HG03457 (cell line): Measurements from ENCODE around the gene RAB40C.
A peak's percentile ranks its signal among the peaks of the same experiment; 100 is the strongest.

ENCODE experiments used
- ATAC-seq: cut with Tn5 transposase; IDR thresholded peaks from one replicate; pipeline ENCODE4 v1.9.1; 2021; ENCODE audit warnings: moderate number of reproducible peaks; ENCODE audit not compliant: unreplicated experiment

The RAB40C gene

DNA sequence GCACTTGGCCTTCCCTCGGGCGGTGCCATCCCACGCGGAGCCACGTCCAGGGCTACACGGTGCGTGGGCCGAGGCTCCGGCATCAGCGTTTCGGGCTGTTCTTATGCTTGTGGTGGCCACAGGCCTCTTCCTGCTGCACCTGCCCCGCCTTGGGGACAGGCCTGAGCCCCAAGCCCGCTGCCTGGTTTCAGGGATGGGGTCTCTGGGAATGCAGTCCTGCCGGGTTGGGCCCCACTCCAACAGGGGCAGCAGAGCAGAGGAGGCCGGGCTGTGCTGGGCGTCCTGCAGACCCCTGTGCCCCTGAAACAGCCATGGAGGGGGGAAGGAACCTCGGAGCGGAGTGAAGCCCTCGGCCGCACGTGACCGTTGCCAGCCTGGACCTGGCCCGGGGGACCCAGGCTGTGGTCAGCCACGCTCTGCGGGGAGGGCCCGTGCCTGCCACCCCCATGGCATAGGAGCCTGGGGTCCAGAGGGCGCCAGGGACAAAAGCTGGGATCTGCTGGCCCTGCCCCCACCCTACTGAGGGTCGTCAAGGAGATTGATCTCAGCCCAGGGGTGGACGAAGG is 40.5 kb downstream of the RAB40C start:
- no peak for ATAC-seq

DNA sequence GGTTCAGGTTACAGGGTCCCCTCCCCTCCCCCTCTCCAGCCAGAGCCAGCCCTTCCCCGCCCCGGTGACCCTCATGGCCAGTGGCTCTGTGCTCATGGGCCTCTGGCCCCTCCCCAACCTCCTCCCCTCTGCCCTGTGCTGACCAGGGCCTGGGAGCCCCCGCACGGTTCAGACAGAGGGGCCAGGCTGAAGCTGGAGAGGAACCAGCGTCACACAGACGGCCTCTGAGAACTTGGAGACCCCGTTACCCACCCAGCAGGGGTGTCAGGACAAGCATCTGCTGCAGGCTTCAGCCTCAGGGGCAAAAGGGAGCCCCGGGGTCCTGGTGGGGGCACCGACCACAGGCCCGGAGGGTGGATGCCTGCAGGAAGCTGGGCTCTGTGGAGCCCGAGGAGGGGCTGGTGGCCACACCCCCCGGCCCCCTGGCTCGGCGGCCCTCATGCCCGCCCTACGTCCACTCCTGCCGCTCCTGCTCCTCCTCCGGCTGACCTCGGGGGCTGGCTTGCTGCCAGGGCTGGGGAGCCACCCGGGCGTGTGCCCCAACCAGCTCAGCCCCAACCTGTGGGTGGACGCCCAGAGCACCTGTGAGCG is 41.0 kb downstream of the RAB40C start, which contains the start of gene WFIKKN1:
Gene WFIKKN1 (plus strand): TSS at position 171 of the 591 bp plus-strand sequence. CDS start 269 bp downstream, at position 440.
- no peak for ATAC-seq

DNA sequence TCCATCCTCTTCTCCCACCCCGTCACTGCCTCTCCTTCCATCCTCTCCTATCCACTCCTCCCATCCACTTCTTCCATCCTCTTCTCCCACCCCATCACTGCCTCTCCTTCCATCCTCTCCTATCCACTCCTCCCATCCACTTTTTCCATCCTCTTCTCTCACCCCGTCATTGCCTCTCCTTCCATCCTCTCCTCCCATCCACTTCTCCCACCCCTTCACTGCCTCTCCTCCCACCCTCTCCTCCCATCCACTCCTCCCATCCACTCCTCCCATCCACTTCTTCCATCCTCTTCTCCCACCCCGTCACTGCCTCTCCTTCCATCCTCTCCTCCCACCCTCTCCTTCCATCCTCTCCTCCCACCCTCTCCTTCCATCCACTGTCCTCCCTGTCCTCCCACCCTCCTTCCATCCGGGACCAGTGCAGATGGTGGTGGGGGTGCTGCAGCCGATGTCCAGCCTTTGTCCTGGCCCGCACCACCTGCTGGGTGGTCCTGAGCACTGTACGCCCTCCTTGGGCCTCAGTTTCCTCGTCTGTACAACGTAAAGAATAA is 42.0 kb downstream of the RAB40C start:
- no peak for ATAC-seq

DNA sequence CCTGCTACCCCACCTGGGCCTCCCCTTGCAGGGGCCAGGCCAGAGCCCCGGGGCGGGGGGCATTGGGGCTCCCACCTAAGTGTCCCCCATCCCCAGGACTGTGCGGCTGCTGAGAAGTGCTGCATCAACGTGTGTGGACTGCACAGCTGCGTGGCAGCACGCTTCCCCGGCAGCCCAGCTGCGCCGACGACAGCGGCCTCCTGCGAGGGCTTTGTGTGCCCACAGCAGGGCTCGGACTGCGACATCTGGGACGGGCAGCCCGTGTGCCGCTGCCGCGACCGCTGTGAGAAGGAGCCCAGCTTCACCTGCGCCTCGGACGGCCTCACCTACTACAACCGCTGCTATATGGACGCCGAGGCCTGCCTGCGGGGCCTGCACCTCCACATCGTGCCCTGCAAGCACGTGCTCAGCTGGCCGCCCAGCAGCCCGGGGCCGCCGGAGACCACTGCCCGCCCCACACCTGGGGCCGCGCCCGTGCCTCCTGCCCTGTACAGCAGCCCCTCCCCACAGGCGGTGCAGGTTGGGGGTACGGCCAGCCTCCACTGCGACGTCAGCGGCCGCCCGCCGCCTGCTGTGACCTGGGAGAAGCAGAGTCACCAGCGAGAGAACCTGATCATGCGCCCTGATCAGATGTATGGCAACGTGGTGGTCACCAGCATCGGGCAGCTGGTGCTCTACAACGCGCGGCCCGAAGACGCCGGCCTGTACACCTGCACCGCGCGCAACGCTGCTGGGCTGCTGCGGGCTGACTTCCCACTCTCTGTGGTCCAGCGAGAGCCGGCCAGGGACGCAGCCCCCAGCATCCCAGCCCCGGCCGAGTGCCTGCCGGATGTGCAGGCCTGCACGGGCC is 42.8 kb downstream of the RAB40C start:
- ATAC-seq: no peak

DNA sequence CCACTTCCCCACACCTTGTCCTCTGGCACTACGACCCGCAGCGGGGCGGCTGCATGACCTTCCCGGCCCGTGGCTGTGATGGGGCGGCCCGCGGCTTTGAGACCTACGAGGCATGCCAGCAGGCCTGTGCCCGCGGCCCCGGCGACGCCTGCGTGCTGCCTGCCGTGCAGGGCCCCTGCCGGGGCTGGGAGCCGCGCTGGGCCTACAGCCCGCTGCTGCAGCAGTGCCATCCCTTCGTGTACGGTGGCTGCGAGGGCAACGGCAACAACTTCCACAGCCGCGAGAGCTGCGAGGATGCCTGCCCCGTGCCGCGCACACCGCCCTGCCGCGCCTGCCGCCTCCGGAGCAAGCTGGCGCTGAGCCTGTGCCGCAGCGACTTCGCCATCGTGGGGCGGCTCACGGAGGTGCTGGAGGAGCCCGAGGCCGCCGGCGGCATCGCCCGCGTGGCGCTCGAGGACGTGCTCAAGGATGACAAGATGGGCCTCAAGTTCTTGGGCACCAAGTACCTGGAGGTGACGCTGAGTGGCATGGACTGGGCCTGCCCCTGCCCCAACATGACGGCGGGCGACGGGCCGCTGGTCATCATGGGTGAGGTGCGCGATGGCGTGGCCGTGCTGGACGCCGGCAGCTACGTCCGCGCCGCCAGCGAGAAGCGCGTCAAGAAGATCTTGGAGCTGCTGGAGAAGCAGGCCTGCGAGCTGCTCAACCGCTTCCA is 43.6 kb downstream of the RAB40C start:
- ATAC-seq: no peak

DNA sequence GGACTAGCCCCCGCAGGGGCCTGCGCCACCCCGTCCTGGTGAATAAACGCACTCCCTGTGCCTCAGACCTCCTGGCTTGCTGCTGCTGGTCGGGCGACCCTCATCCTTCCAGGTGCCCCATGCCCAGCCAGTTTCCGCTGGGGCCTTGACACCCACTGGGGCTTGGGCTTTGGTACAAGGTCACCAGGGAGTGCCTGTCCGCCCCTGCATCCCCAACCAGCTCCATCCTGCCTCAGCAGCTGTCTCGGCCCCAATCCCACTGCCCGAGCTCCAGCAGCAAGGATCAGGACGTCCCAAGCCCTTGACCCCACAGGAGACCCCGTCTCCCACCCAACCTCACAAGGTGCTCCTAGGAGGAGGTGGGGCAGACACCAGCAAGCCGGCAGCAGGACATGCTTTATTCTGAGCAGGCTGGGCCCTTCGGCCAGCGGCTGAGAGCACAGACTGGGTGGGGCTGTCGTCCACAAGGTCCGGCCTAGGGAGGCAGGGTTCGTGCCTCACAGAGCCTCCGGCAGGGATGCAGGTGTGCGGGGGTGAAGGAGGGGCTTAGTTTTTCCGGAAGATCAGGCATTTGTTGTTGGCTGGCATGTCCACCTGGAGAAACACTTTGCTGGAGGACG is 44.3 kb downstream of the RAB40C start:
- no peak for ATAC-seq

DNA sequence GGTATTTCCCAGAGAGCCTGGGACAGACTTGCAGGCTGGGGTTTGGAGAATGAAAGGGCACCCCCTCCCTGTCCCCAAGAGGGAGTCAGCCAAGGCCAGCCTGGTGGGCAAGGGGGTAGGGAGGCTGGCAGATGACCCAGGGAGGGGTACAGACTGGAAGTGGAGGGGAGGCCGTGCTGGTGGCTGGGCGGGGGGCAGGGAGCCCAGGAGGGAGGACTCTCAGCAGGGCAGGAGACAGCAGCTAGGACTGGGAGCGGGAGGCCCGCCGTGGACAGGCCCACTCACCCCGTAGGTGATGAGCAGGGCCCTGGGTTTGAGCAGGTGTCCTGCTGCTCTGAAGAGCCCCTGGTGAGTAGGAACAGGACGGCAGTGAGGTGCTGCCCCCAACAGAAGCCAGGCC is 45.1 kb downstream of the RAB40C start:
- no peak for ATAC-seq

DNA sequence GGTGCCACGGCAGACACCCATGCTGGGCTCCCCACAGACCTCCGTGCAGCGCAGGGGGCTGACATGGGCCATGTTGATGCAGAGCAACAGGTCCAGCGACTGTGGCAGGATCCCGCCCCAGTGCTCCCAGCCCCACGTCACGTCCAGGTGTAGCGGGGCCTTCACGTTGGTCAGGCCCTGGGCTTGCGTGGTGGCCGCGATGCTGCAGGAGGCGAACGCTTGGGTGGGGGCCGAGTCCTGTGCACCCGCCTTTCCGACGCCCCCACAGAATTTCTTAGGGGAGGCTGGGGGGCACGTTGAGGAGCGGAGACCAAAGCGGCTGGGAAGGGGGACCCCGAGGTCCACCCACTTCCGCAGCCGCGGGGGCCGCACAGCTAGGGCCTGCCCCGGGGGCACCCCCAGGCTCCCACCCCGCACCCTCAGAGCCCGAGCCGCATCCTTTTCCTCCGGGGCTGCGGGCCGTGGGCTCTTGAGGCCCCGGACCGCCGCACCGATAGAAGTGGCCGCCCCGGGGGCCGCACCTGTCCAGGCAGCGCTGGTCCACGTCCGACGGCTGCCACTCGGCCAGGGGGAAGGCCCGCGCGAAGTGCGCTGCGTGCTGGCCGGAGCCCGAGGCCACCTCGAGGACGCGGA is 45.8 kb downstream of the RAB40C start:
- peak; percentile 1 for ATAC-seq

DNA sequence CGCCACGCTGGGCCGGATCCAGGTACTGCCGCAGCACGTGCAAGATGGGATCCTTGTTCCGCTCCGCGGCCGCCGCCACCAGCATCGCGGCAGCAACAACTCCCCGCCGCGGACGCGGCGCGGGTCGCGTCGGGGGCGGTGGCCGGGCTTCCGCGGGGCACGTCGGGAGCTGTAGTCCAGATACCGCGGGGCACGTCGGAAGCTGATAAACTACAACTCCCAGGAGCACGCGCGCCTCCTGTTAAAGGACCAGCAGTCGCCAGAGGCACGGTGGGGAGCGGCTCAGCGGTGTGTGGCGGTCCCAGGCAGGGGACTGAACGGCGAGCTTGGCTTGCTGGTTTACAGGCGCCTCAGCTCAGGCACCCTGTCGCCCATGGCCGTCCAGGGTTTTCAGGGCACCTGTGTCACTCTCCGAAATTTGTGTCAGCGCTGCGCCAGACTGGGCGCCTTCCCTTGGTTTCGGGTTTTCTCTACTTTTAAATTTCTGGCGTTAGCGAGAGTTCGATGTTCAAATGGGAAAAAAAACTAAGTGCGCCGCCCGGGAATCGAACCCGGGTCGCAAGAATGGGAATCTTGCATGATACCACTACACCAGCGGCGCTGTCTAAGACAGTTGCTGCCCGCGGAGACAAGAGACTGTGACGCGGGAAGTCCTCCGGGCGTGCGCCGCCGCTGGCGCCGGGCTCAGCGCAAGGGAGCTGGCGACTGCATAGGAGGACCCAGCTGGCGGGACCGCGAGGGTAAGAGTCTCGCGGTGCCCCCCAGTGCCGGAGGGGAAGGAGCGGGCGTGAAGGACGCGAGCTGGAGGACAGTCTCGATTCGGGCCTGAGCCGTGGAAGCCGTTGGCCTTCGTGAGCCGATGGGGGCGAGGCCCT is 46.6 kb downstream of the RAB40C start, which contains the start of gene METTL26:
Gene METTL26 (minus strand): TSS at position 100 of the 875 bp plus-strand sequence. CDS start 15 bp downstream, at position 85.
- peak; percentile 43 for ATAC-seq

DNA sequence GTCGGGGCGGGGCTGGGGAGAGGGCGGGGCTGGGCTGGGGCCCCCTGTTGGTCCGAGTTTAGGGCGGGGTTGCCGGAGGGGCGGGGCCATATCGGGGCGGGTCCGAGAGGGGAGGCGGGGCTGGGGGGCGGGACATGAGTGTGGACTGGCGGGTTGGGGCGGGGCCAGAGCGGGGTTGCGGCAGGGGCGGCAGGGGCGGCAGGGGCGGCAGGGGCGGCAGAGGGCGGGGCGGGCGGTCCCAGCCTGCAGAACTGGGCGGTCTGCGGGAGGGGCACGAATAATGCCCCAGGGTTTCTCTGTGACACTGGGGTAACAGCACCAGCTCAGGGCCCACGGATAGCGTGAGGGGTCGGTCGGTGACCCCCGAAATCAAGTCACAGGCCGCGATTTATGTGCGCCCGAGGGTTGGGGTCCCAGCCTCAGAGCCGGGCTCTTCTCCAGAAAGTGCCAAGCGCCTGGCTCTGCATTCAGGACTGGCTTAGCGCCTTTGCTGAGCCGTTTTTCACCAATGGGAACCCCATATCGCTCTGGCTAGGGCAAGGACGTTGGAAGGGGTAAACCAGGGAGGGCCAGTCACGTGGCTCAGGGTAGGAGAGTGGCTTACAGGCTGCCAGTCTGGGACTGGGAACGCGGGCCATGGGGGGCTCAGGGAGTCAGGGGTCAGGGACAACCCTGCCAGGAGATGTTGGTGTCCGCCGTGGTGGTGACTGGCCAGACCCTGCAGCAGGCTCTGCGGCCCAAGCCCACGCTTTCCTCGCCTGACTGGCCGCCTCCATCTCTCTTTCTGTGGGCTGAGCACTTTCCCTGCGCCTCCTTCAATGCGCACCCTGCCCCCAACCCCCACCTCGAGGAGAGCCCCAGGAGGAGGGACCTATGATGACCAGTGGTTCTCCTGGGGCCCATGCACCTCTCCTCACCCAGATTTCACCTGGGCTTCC is 47.5 kb downstream of the RAB40C start:
- no peak for ATAC-seq

DNA sequence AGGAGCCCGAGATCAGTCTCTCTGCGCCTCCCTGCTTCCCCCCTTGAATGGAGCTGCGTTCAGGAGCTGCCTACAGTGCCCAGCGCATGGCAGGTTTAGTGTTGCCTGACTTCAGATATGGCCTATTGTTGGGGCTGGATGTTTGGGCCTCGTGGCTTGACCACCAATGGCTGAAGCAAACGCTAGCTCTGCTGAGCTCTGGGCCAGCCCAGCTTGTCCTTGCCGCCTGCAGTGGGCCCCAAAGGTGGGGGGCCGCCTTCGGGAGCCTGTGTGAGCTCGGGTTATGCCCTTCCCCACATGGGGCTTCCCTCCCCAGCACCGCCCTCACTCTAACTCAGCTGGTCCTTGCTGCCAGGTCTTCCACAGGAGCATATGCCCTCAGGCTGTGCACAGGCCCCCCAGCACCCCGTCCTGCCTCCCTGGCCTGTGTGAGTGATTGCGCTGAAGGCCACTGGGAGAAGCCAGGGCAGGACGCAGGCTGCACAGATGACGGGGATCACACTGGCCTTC is 48.2 kb downstream of the RAB40C start:
- no peak for ATAC-seq

DNA sequence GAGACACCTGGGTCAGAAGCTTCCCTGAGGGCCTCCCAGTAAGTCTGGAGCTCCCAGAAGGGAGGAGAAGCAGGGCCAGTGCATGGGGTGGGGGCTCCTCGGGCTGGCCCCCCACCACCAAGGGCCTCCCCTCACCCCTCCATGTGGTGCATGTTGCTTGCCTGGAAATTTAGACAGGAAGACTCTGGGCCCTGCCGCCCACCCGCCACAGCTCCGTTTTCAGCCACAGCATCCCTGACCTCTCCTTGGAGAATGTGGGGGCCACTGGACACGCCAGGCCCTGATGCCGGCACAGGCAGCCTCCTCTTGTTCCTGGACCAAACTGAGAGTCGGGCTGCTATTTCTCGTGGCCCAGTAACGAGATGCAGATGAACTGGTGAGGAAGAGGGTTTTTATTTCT is 49.0 kb downstream of the RAB40C start:
- ATAC-seq: no peak

DNA sequence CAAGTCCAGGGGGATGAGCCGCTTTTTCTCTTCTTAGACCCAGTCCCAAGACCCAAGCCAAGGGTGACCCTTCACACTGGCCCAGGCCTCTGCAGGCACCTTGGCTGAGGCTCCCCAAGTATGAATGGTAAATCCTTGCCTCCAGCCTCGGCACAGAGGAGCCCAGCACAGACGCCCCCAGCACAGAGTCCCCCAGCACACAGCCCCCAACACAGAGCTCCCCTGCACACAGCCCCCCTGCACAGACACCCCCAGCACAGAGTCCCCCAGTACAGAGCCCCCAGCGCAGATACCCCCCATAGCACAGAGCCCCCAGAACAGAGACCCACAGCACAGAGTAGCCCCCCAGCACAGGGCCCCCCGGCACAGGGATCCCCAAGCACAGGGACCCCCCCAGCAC is 50.7 kb downstream of the RAB40C start:
- ATAC-seq: no peak

DNA sequence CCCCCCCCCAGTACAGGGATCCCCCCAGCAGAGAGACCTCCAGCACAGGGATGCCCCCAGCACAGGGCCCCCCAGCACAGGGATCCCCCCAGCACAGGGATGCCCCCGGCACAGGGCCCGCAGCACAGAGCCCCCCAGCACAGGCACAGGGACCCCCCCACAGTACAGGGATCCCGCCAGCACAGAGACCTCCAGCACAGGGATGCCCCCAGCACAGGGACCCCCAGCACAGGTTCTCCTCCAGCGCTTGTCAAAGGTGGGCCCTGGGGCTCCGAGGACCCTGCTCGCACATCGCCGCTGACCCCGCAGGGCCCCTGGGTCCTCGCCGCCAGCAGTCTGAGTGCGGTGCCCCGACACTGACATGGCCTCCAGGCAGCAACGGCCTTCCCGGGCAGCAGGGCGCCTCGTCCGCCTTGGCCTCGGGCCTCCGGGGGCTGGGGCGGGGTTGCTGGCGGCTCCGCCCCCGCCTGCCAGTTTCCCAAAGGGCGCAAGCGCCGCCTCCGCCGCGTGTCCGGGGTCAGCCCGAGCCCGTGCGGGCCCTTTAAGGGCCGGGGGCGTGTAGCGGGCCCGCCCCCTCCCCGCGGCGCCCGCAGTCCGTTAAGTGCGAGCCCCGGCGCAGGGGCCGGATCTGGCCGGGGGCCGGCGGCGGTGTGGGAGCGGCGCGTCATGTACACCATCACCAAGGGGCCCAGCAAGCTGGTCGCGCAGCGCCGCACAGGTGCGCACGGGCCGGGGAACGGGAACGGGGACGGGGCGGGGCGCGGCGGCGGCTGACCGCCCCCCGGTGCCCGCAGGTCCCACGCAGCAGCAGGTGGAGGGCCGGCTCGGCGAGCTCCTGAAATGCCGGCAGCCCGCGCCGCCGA is 51.7 kb downstream of the RAB40C start, which contains the start of gene MCRIP2:
Gene MCRIP2 (plus strand): TSS at position 503 of the 863 bp plus-strand sequence. CDS start 164 bp downstream, at position 667.
- ATAC-seq: no peak

DNA sequence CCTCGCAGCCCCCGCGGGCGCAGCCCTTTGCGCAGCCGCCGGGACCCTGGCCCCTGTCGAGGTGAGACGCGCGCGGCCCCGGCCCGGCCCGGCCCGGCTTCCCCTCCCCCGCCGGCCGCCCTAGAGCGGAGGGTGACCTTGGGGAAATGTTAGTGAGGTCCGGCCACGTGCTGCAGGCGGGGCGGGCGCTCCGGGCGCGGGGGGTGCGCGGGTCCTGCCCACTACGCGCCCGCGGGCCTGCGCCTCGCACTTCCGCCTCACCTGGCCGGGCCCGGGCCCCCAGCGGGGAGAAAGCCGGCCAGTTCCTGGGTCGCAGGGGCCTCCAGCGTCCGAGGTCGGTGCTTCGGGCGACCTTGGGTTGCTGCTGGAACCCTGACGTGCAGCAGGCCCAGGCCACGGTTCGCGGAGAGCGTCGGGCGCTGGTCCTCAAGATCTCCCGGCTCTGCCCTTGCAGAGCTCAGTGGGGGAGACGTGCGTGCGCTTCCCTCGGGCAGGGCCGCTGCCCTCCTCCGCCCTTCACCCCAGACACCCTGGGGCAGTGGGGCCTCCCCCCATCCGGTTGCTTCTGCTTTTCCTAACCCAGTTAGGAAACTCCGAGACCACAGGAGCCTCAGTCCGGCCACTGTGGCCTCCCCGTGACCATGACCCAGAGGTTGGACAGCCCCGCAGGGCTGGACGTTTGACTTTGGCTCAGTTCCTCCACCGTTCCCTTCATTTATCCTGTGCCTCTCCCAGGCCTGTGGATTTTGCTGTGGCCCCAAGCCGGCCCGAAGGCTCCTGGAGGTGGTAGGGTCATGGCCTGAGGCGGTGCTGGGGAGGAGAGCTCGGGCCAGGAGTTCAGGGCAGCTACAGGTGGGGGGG is 52.6 kb downstream of the RAB40C start:
- no peak for ATAC-seq

DNA sequence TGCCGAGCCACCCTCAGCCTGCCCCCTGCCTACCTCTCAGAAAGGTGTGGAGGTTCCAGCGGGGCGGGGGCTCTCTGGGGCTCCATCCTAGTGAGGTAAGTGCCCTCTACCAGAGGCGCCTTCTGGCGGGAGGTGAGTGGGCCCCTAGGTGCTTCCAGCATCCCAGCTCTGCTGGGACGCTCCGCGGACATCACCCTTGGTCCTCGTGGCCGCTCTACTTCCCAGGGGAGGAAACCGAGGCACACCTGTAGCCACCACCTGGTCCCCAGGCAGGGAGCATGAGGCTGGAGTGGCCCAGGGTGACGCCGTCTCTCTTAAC is 53.1 kb downstream of the RAB40C start:
- no peak for ATAC-seq
